ENCODE data around the gene TMEM39B.
A peak's percentile ranks its signal among the peaks of the same experiment; 100 is the strongest.
"Not testable (repeated sequence)": the region's sequence is repeated elsewhere in the genome, so short reads cannot be mapped to it uniquely, and the experiment has no call there.

The TMEM39B gene

GRCh38 chr1:32072622-32073298, at the start of gene TMEM39B:
Gene TMEM39B, plus strand, starts transcription at chr1:32072939. Its CDS starts 109 bp downstream, at chr1:32073048.
- peak; percentile 91 for DNase-seq (ENCODE audit: low read depth in 2 of 2)

DNA sequence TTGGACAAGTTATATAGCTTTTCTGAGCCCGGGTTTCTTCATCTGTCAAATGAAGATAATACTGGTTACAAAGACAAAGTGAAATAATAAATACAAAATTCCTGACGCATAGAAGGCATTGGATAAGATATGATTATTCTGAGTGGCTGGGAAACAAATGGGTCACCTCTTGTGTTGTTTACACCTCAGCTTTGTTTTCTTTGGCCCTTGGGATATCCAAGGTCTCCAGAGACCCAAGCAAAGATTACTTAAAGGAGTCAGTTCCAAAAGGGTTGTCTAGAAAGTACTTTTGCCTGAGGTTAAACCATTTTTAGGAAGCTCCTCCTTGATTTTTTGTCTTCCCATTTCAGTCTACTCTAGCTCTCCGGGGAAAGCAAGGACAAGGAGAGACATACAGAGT, 49.4 kb upstream of the TMEM39B start:
- no peak for DNase-seq (ENCODE audit: low read depth in 2 of 2)

DNA sequence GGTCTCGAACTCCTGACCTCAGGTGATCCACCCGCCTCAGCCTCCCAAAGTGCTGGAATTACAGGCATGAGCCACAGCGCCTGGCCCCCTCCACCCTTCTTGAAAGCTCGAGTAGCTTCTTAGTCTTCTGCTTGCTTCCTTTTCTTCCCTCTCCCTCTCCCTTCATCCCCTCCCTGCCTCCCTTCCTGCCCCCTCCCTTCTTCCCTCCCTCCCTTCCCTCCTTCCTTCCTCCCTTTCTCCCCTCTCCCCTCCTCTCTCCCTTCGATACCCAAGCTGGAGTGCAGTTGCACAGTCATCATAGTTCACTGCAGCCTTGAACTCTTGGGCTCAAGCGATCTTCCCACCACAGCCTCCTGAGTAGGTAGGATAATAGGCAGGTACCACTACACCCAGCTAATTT, 47.2 kb upstream of the TMEM39B start:
- no peak for DNase-seq (ENCODE audit: low read depth in 2 of 2)

GRCh38 chr1:32028746-32029145, 44.0 kb upstream of the TMEM39B start:
- no peak for DNase-seq (ENCODE audit: low read depth in 2 of 2)

DNA sequence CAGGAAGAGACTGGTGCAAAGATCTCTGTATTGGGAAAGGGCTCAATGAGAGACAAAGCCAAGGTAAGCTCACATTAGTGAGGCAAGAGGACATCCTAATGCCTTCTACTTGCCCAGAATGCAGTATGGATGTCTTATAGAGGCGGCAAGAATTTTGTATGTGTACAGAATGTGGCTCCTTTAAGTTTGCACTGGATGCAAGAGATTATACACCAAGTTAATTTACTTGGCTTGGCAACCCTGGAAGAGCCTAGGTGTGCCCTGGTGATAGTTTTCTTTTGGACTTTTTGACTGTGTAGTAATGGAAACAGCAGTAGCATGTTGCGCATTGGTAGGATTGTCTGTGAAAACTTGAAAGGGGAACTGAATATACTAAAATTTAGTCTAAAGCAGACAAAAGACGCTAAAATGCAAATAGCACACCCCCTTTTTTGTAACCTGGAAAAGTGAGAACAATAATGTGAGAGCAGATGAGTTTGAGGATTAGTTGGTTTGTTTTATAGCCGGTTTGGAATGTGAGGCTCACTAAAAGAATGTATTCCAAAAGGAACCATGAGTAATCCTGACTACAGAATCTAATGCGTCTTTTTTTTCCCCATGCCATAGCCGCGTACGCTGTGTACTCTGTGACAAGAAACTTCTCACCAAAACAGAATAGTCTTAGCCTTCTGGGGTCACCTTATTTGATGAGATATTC, 41.0 kb upstream of the TMEM39B start:
- DNase-seq (ENCODE audit: low read depth in 2 of 2): peak; percentile 58 to 64

DNA sequence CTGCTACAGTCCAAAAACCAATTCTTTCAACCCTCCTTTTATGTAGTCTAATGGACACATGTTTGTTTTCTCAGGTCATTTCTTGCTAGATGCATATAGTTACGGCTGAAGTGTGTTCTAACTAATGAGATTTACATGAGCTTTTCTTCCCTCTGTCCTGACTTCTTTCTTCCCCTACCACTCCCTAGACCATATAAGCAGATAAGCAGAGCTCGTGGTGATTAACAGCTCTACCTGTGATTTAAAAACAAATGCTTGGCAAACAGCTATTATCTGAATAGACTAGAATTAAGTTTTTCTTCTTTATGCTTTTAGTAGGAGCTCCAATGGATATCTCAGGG, 40.5 kb upstream of the TMEM39B start:
- no peak for DNase-seq (ENCODE audit: low read depth in 2 of 2)

DNA sequence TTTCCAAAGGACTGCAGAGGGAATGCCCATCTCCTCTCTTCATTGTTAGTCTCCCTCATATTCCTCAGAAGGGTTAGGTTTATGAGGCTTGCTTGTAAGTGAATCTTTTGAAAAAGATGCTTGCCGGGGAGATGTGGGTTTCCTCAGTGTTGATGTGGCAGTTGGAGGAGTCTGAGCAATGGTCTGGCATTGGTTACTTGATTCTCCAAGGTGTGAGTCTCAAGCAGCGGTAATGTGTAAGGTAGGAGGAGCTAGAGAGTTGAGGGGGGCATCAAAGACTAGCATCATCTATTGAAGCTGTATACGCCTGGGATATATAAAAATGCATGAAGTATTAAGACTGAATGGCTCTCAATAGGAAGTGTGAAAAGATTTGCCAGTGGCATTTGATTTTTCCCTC, 37.6 kb upstream of the TMEM39B start:
- DNase-seq (ENCODE audit: low read depth in 2 of 2): no peak

DNA sequence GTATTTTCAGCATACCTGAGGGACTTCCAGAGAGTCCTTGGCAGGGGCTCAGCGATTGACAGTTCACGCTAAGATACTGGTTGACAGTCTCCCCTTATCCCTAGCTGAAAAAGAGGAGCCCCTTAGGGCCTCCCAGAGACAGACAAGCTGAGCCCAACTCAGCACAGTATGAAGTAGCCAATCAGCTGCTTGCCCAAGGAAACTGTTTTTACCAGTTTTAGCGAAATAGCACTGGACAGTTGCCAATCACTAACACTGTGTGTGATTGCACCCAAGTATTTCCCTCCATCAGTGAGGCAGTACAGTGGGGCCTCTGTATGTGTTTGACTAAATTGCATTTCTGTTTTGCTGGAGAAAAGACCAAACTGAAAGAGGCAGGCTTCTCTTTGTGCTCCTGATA, 32.0 kb upstream of the TMEM39B start:
- no peak for DNase-seq (ENCODE audit: low read depth in 2 of 2)

GRCh38 chr1:32042330-32042729, 30.4 kb upstream of the TMEM39B start:
- no peak for DNase-seq (ENCODE audit: low read depth in 2 of 2)

GRCh38 chr1:32044234-32044633, 28.5 kb upstream of the TMEM39B start:
- no peak for DNase-seq (ENCODE audit: low read depth in 2 of 2)

DNA sequence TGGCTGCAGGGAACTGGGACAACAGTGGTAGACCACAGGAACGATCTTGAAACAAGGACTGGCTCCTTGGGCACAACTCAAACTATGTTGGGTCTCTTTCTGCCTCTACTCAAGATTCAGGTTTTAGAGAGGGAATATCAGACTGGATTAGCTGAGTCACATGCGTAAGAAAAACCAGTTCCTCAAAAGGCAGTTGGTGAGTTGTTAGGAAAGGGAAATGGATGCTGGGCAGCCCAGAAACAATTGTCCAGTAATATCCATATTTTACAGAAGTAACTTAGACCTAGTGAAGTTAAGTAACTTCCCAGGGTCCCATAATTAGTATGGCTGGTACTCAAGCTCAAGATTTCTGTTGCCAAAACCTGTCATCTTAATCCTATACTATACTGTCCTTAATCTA, 27.0 kb upstream of the TMEM39B start:
- no peak for DNase-seq (ENCODE audit: low read depth in 2 of 2)

DNA sequence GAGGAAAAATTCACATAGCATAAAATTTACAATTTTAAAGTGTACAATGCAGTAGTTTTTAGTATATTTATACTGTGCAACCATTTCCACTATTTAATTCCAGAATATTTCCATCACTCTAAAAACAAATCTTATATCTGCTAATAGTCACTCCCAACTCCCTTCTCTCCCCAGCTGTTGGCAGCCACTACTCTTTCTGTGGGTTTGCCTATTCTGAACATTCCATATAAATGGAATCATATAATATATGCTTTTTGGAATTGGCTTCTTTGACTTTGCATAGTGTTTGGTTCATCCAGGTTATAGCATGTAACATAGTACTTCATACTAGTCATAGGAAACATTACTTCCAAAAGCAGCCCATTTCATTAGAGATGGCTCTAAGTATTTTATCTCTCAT, 25.0 kb upstream of the TMEM39B start:
- no peak for DNase-seq (ENCODE audit: low read depth in 2 of 2)

GRCh38 chr1:32048440-32048839, 24.3 kb upstream of the TMEM39B start:
- DNase-seq (ENCODE audit: low read depth in 2 of 2): no peak

GRCh38 chr1:32051706-32052105, 21.0 kb upstream of the TMEM39B start:
- no peak for DNase-seq (ENCODE audit: low read depth in 2 of 2)

DNA sequence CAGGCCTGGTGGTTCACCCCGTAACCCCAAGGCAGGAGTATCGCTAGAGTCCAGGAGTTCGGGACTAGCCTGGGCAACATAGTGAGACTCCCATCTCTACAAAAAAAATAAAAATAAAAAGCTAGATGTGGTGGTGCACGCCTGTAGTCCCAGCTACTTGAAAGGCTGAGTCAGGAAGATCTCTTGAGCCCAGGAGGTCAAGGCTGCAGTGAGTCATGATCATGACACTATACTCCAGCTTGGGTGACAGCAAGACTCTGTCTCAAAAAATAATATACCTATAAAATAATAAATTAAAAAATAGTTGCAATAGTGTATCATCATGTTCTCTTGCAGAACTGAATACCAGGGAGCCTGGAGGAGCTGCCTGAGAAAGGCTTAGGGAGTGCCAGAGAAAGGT, 19.9 kb upstream of the TMEM39B start:
- no peak for DNase-seq (ENCODE audit: low read depth in 2 of 2)

DNA sequence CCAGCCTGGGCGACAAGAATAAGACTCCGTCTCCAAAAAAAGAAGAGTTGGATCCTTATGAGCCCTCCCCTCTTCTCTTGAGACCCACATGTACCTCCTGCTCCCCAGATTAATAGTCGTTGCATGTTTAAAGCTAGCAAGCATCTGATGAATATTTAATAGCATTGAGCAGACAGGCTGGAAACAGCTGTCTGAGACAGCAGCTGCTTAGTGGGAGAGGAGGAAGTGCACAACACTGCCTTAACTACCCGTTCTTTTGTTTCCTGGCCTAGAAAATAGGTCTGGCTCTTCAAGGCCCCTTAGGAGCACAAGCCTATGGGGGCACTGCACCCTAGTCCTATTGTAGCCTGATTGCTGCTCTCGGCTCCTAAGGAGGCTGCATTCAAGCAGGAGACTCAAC, 17.3 kb upstream of the TMEM39B start:
- no peak for DNase-seq (ENCODE audit: low read depth in 2 of 2)

- DNase-seq (ENCODE audit: low read depth in 2 of 2): no peak
These were observed 16.1 kb upstream of the TMEM39B start for GRCh38 chr1:32056598-32056997.

- DNase-seq (ENCODE audit: low read depth in 2 of 2): no peak
These were observed 11.8 kb upstream of the TMEM39B start for GRCh38 chr1:32060914-32061313.

DNA sequence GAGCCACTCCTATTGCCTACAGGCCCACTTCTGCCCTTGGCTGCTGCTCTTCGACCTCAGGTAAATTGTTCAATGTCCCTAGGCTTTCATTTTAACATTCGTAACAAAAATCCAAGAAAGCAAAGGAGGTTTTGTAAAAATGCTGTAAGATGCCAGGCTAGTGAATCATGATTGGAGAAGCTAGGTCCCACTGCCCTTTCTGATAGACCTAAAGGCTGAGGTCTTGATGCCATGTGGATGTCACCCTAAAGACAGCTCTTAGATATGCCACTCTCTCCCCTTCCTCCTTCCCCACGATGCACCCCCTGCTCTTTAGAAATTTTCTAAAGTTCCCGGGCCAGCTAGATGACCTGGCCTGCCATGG, 9.9 kb upstream of the TMEM39B start:
- DNase-seq (ENCODE audit: low read depth in 2 of 2): no peak

GRCh38 chr1:32063261-32063681, 9.5 kb upstream of the TMEM39B start:
- peak in 1 of 2 experiments; percentile 60 for DNase-seq (ENCODE audit: low read depth in 2 of 2)

DNA sequence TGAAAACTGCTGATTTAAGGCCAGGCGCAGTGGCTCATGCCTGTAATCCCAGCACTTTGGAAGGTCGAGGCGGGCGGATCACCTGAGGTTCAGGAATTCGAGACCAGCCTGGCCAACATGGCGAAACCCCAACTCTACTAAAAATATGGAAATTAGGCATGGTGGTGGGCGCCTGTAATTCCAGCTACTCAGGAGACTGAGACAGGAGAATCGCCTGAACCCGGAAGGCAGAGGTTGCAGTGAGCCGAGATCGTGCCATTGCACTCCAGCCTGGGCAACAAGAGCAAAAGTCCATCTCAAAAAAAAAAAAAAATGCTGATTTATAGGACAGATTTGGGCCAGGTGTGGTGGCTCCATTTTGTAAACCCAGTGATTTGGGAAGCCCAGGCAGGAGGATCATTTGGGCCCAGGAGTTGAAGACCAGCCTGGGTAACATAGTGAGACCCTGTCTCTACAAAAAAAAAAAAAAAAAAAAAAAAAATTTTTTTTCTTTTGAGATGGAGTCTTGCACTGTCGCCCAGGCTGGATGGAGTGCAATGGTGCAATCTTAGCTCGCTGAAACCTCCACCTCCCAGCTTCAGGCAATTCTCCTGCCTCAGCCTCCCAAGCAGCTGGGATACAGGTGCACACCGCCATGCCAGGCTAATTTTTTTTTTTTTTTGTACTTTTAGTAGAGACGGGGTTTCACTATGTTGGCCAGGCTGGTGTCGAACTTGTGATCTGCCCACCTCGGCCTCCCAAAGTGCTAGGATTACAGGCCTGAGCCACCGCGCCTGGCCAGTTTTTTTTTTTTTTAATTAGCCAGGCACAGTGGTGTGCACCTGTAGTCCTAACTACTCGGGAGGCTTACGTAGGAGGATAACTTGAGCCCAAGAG, 6.9 kb upstream of the TMEM39B start:
- not testable (repeated sequence) for DNase-seq (ENCODE audit: low read depth in 2 of 2)

DNA sequence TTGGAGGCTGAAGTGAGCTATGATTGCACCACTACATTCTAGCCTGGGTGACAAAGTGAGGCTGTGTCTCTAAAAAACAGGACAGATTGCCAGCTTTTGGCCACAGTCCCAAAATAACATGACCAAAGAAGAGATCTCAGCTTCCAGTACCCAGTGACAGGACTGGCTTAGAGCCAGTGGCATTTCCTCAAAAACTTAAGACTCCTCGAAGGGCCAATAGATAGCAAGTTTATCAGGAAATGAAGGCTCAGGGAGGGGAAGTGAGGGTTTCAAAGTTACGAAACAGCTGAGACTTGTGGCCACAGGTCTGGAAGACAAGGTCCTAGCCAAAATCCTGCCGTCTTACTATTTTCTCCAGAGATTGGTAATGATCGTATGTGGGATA, 6.3 kb upstream of the TMEM39B start:
- peak in 1 of 2 experiments; percentile 52 for DNase-seq (ENCODE audit: low read depth in 2 of 2)
